Chondrocyte (in vitro differentiated cells): Measurements from ENCODE around the gene SPATS2. TPM values are rescaled to one million over a fixed set of nuclear protein-coding genes. Genes with fewer than 3 reads are reported as not detected.
A peak's percentile ranks its signal among the peaks of the same experiment; 100 is the strongest.

Experiments
- DNase-seq: peaks from one replicate; pipeline ENCODE4 v3.0.0; 2021; ENCODE audit warnings: mixed read lengths, low spot score
- H3K27ac Mint-ChIP-seq: one replicate; pipeline ENCODE4 v1.8.0; 2021; ENCODE audit warnings: mild to moderate bottlenecking, moderate library complexity, mixed read lengths; ENCODE audit not compliant: unreplicated experiment
- H3K27me3 Mint-ChIP-seq: 2 replicates; pipeline ENCODE4 v1.8.0; 2021; ENCODE audit warnings: low read depth, mixed read lengths
- H3K36me3 Mint-ChIP-seq: 2 replicates; pipeline ENCODE4 v1.8.0; 2021; ENCODE audit warnings: low read depth, mixed read lengths
- H3K4me1 Mint-ChIP-seq: 2 replicates; pipeline ENCODE4 v1.8.0; 2021; ENCODE audit warnings: low read depth, mild to moderate bottlenecking, mixed read lengths
- H3K4me3 Mint-ChIP-seq: one replicate; pipeline ENCODE4 v1.8.0; 2021; ENCODE audit warnings: mild to moderate bottlenecking, moderate library complexity, mixed read lengths; ENCODE audit not compliant: unreplicated experiment
- H3K9me3 Mint-ChIP-seq: 2 replicates; pipeline ENCODE4 v1.8.0; 2021; ENCODE audit warnings: low read depth, mixed read lengths
- total RNA-seq: library from RNA; stranded (reverse); gene quantifications from 3 replicates; pipeline ENCODE4 v1.2.1, GENCODE V29; 2021
- TF ChIP-seq, protein P1 (sequence below): fragments of 200-600 bp; sonication (generic); IDR thresholded peaks from 2 replicates; pipeline ENCODE4 v1.5.0; 2021; ENCODE audit warnings: antibody characterized with exemption, mild to moderate bottlenecking, moderate library complexity

The SPATS2 gene
- total RNA-seq, 1 donor from 2014 or later = 24.2 TPM

- Mint-ChIP-seq H3K27ac (no peak overlapping the region), H3K27me3 (peaks cover 18% of the 10 kb centered on the region), H3K4me3 (no peak overlapping the region), H3K36me3 (no peaks in the 10 kb centered on the region), H3K9me3 (no peaks in the 10 kb centered on the region), H3K4me1 (peaks cover 3% of the 10 kb centered on the region)
- DNase-seq = no peak
- TF ChIP-seq, protein P1, sequence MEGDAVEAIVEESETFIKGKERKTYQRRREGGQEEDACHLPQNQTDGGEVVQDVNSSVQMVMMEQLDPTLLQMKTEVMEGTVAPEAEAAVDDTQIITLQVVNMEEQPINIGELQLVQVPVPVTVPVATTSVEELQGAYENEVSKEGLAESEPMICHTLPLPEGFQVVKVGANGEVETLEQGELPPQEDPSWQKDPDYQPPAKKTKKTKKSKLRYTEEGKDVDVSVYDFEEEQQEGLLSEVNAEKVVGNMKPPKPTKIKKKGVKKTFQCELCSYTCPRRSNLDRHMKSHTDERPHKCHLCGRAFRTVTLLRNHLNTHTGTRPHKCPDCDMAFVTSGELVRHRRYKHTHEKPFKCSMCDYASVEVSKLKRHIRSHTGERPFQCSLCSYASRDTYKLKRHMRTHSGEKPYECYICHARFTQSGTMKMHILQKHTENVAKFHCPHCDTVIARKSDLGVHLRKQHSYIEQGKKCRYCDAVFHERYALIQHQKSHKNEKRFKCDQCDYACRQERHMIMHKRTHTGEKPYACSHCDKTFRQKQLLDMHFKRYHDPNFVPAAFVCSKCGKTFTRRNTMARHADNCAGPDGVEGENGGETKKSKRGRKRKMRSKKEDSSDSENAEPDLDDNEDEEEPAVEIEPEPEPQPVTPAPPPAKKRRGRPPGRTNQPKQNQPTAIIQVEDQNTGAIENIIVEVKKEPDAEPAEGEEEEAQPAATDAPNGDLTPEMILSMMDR = no peak
Observed at GRCh38 chr12:49550693-49551252, 183.5 kb downstream of the SPATS2 start.

- H3K36me3 Mint-ChIP-seq = peaks cover 5% of the 10 kb centered on the region
- no peak overlapping the region for H3K27ac Mint-ChIP-seq
- H3K4me1 Mint-ChIP-seq = peaks cover 3% of the 10 kb centered on the region
- no peak for DNase-seq
- no peak overlapping the region for H3K4me3 Mint-ChIP-seq
- peaks cover 16% of the 10 kb centered on the region for H3K27me3 Mint-ChIP-seq
- TF ChIP-seq, protein P1 = no peak
- H3K9me3 Mint-ChIP-seq = no peaks in the 10 kb centered on the region
Observed at GRCh38 chr12:49552014-49552413, 184.8 kb downstream of the SPATS2 start.

GRCh38 chr12:49552425-49552824, 185.2 kb downstream of the SPATS2 start:
- no peak overlapping the region for H3K4me3 Mint-ChIP-seq
- peaks cover 12% of the 10 kb centered on the region for H3K27me3 Mint-ChIP-seq
- no peak overlapping the region for H3K27ac Mint-ChIP-seq

DNA sequence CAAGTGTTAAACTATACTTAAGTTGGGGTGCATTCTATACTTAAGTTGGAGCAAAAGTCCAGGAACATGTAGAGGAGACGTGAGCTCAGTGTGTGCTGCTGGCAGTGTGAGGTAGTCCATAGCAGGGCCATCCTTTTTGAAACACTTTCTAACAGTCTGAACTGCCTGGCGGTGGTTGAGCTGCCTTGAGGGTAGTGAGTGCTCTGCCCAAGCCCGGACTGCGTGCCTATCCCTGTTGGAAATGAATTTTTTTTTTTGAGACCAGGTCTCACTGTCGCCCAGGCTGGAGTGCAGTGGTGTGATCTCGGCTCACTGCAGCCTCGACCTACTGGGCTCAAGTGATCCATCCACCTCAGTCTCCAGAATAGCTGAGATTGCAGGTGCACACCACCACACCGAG, 185.6 kb downstream of the SPATS2 start:
- Mint-ChIP-seq H3K9me3 (no peaks in the 10 kb centered on the region), H3K27me3 (peaks cover 12% of the 10 kb centered on the region), H3K4me1 (peaks cover 3% of the 10 kb centered on the region), H3K36me3 (peaks cover 5% of the 10 kb centered on the region), H3K27ac (no peak overlapping the region), H3K4me3 (no peak overlapping the region)
- TF ChIP-seq, protein P1 = no peak
- no peak for DNase-seq

More at GRCh38 chr12:49552425-49552824, 185.2 kb downstream of the SPATS2 start:
- TF ChIP-seq, protein P1 = no peak
- Mint-ChIP-seq H3K4me1 (peaks cover 3% of the 10 kb centered on the region), H3K36me3 (peaks cover 5% of the 10 kb centered on the region), H3K9me3 (no peaks in the 10 kb centered on the region)
- DNase-seq = no peak

DNA sequence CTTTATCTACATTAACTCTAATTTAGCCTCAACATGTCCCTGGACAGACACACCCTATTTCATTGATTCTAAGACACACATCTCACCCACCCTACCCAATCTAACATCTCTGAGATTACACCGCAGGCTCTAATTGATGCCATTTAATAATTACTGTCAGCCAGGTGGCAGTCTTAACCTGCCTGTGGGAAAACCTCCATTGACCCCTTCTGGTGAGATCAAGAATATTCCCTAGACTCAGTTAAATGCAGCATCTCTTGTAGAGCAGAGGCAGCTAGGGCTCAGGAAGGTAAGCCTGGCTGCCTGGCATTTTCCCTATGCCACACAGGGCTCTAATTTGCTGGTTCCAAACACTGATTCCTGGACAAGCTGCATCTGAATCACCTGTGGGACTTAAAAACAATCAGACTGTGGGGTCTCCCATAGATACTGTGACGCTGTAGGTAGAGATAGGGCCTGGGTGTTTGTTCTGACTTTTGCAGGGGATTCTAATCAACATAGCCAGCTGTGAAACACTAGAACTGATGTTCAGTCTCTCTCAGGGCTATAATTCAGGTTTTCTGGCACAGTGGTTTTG, 186.3 kb downstream of the SPATS2 start:
- Mint-ChIP-seq H3K27ac (no peak overlapping the region), H3K36me3 (peaks cover 10% of the 10 kb centered on the region), H3K27me3 (peaks cover 9% of the 10 kb centered on the region), H3K9me3 (no peaks in the 10 kb centered on the region), H3K4me1 (peaks cover 3% of the 10 kb centered on the region), H3K4me3 (no peak overlapping the region)
- DNase-seq = no peak
- TF ChIP-seq, protein P1 = peak; percentile 67
